ENCODE measurements around the gene B4GALT7.
"Not testable (repeated sequence)": the region's sequence is repeated elsewhere in the genome, so short reads cannot be mapped to it uniquely, and the experiment has no call there.

Gene B4GALT7

DNA sequence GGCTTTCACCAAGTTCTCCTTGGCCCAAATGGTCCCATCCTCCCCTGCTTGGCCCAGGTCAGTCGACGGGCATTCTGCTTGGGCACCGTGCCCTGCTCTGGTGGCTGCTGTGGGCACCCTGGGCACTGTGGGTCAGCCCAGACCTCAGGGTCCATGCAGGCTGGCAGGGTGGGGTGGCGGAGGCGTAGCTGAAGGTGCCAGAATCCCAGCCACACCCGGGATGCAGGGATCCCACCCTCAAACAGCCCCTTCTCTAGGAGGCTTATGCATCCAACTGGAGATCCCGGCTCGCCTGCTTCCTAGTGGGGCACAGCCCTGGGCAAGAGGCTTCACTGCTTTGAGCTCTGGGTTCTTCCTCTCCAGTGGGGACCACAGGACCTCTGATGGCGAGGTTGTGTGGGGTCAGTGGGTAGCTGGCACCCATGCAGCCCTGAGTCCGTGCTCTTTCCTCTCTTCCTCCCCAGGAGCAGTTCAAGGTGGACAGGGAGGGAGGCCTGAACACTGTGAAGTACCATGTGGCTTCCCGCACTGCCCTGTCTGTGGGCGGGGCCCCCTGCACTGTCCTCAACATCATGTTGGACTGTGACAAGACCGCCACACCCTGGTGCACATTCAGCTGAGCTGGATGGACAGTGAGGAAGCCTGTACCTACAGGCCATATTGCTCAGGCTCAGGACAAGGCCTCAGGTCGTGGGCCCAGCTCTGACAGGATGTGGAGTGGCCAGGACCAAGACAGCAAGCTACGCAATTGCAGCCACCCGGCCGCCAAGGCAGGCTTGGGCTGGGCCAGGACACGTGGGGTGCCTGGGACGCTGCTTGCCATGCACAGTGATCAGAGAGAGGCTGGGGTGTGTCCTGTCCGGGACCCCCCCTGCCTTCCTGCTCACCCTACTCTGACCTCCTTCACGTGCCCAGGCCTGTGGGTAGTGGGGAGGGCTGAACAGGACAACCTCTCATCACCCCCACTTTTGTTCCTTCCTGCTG lies 9.4 kb downstream of the B4GALT7 start:
- no peak for DNase-seq (ENCODE audit: low read depth)

DNA sequence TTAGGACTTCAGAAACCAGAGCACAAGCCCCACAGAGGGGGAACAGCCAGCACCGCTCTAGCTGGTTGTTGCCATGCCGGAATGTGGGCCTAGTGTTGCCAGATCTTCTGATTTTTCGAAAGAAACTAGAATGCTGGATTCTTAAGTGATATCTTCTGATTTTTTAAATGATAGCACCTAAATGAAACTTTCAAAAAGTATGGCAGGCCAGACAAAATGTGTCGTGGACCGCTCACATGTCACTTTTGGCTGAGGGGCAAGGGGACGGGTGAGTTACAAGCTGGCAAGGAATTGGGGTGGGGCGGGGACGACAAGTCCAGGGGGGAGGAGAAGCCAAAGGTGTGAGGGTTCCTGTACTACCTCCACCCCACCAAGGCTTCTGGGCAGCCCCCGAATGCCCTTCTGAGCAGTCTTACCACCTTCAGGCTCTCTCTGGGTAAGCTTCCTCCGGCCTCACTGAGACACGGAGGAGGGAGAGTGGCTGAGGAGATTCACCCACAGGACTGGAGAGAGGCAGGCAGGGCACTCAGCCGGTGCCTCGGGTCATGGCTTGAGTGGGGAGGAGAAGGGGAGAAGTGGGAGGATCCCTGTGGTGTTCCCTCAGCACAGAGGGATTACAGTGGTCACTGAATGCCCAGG lies 10.3 kb downstream of the B4GALT7 start:
- no peak for DNase-seq (ENCODE audit: low read depth)

DNA sequence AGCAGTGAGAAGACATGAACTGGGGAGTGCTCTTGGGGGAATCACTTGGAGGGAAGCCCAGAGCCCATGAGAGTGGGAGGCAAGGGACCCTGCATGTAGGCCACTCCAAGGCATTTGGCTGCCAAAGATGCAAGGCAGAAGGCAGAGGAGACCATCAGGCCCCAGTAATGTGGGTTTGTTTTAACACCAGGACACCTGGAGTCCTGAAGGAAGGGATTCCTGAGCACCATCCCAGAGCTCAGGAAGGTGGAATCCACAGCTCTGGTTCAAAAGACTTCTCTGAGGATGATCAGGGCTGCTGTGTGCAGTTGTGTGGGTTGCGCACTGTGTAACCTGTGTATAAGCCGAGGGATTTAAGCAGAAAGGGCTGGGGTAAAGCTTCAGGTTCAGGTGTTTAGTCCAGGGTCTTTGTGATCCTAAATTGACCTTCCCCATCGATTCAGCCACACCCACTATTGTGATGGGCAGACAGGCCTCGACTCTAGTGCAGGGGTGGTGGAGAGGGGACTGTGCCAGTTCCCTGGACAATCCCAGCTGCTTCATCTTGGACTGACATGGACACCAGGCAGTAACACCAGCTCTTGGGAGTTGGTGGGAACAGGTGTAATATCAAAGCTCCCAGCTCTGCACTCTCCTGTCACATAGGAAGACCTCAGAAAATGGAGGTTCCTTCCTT lies 11.0 kb downstream of the B4GALT7 start:
- DNase-seq (ENCODE audit: low read depth), result no peak

DNA sequence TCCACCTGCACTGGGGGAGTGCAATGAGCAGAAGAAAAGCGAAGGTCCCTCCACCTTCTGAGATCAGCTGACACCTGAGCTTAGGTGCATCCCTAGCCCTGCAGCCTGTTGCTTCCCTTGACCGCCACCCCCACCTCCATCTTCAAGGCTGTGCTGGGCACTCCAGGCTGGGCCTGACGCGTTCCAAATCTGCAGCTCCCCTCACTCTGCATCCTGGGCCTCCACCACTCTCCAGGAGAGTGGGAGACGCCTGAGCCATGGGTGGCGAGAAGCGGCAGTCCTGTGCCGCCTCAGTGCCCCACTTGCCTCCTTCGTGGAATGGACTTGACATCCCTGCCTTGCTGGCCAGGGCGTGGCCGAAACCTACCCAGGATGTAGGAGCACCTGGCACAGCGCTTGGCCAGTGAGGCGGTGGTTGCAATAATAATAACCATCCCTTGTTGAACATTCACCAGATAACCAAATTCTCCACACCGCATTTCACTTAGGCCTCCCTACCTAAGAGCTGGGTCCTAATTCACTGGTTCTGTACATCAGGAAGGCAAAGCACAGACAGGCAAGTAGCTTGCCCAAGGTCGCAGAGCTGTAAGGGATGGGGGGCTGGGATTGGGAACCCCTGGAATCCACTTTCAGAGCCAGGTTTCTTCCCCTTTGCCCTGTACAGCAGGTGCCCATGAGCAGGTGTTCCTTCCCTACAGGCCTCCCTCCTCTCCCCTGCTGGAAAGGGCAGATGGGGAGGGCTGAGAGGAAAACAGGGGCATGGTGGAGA lies 11.7 kb downstream of the B4GALT7 start:
- DNase-seq (ENCODE audit: low read depth), result no peak

DNA sequence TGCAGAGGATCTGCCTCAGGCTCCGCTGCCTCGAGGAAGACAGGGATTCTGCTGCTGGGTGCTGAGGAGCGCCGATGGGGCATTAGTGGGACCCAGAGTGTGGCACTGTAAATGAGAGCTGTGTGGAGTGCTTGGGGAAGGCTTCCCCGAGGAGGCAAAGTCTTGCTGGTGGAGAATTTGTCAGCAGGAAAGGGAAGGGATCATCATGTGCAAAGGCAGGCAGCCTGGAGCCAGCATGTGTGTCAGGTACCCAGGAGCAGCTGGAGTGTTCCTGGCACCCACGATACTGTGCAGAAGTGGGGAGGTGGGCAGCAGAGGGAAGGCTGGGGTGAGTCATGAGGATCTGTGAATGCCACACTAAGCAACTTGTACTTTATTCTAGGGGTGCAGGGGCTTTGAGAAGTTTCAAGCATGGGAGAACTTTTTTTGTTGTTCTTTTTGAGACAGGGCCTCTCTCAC lies 12.3 kb downstream of the B4GALT7 start:
- DNase-seq (ENCODE audit: low read depth), result no peak

DNA sequence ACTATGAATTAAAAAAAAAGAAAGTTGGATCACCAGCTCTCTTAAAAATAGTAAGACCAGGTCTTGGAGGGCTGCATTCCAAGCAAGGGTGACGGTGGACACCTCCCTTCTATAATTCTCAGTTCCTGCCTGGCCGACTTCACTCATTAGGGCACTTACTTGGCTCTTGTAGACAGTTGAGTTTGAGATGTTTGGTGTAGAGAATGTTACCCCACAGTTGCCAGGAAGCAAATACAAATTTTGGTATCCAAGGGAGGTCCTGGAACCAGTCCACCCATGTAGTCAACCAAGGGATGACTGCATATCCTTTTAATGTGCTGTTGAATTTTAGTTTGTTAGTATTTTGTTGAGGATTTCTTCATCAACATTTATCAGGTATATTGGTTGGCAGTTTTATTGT lies 20.6 kb downstream of the B4GALT7 start:
- DNase-seq (ENCODE audit: low read depth), result no peak

DNA sequence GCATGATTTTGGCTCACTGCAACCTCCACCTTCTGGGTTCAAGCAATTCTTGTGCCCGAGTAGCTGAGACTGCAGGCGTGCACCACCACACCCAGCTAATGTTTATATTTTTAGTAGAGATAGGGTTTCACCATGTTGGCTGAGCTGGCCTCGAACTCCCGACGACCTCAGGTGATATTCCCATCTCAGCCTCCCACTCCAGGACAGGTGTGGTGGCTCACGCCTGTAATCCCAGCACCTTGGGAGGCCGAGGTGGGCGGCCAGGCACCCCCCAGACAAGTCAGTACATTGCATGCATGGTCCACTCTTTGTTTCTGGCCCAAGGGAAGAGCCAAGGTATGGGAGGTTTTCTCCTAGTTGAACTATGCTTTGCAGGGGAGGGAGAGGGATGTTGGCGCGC lies 24.2 kb downstream of the B4GALT7 start:
- DNase-seq (ENCODE audit: low read depth), result not testable (repeated sequence)

DNA sequence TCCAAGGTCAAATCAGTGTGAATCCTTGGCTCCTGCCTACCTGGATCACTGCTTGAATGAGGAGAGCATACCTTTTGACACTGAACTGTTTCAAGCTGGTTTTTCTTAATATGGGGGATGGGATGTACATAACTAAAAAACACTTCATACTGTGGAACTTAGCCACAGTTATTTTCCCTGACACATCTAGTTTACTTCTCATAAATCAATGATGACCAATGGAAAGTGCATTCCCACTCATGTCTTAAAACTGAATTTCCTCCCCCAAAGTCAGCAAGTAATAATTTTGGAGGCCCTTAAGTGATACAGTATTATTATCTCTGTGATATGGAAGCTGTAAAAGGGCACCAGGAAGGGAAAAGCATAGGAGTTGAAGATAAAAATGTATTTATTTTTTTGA lies 30.3 kb downstream of the B4GALT7 start:
- DNase-seq (ENCODE audit: low read depth), result not testable (repeated sequence)

DNA sequence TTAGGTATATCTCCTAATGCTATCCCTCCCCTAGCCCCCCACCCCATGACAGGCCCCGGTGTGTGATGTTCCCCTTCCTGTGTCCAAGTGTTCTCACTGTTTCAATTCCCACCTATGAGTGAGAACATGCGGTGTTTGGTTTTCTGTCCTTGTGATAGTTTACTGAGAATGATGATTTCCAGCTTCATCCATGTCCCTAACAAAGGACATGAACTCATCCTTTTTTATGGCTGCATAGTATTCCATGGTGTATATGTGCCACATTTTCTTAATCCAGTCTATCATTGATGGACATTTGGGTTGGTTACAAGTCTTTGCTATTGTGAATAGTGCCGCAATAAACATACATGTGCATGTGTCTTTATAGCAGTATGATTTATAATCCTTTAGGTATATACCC lies 35.0 kb downstream of the B4GALT7 start:
- DNase-seq (ENCODE audit: low read depth), result not testable (repeated sequence)

DNA sequence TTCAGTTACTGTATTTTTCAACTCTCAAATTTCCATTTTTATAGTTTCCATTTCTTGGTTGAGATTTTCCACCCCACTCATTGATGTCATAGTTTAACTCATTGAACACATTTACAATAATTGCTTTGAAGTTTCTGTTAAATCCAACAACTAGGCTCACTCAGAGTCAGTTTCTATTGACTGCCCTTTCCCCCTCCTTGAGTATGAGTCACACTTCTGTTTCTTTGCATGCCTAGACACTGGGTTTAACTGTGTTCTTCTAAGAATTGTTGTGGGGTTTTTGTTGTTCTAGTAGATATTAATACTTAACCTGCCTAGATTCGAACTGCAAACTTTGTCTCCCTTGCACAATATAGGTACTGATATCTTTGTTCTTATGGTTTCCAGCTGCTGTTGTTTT lies 45.5 kb downstream of the B4GALT7 start:
- DNase-seq (ENCODE audit: low read depth), result not testable (repeated sequence)

DNA sequence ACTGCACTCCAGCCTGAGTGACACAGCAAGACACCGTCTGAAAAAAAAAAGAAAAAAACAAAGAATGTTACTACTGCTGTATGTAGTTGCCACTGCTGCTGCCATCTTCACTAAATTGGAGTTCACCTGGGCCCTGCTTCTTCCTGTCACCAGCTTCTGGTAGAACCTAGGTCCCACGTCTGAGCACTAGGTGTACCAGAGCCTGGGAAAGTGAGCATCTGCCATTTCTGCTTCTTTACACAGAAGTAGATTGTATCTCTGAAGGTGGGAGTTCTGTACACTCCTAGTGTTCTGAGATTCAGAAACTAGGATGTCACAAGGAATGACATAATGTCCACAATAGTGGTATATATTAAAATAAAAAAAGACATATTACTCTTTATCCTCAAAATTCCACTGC lies 51.3 kb downstream of the B4GALT7 start:
- DNase-seq (ENCODE audit: low read depth), result not testable (repeated sequence)

DNA sequence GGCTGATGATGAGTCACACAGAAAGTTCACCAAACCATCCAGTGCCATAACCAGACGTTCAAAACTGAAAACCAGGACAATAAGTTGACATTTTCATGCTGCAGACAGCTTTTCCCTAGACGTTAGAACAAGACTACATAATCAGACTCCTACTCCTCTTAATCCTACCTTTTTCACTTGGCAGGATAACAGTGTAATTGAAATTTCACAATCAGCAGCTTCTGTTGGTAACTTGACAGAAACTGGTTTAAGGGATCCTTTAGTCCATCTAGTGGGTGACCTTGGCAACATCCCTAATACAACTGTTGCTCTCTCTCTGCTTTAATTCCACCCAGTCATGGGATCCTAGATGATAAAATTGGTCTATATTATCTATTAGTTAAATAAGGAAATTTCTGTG lies 57.9 kb downstream of the B4GALT7 start:
- not testable (repeated sequence) for DNase-seq (ENCODE audit: low read depth)

DNA sequence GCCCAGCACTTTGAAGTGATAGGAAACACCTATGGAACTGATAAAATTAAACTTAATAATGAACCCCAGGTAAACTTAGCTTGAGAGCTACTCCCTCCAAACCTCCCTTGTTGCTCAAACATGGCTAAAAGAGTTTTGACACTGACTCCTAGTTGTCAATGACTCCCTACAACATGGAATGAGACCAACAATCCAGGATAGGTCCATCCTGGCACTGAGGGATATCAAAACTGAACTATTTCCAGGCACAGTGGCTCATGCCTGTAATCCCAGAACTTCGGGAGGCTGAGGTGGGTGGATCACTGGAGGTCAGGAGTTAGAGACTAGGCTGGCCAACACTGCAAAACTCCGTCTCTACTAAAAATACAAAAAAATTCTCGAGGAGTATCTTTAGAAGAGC lies 58.6 kb downstream of the B4GALT7 start:
- not testable (repeated sequence) for DNase-seq (ENCODE audit: low read depth)

Measured in stimulated activated CD4-positive, alpha-beta T cell treated with anti-CD3 and anti-CD28 coated beads, Interleukin-2, amount 100 ng/mL, for 4 hours (primary cell).